NCI-H460 (cell line): Measurements from ENCODE around the gene CBX2. TPM values are rescaled to one million over a fixed set of nuclear protein-coding genes. Genes with fewer than 3 reads are reported as not detected.
A peak's percentile ranks its signal among the peaks of the same experiment; 100 is the strongest.

Experiments used
- DNase-seq: peaks from one replicate; pipeline ENCODE4 v3.0.0-alpha.2; 2016; ENCODE audit warnings: low read depth; ENCODE audit errors: extremely low read depth
- total RNA-seq: library from RNA; depleted of rRNA; stranded (reverse); fragments of >200 nt; shearing (Covaris generic); gene quantifications from 2 replicates; pipeline ENCODE4 v1.2.3, GENCODE V29; 2014

Gene CBX2
- total RNA-seq, 1 experiment from 2014 or later: 23.7 TPM

- DNase-seq: no peak
Measured at GRCh38 chr17:79785900-79786810, 8.2 kb downstream of the CBX2 start.

- no peak for DNase-seq
Measured at GRCh38 chr17:79786930-79787643, 9.1 kb downstream of the CBX2 start.

GRCh38 chr17:79788455-79788854 is 10.5 kb downstream of the CBX2 start:
- DNase-seq: no peak

- no peak for DNase-seq
Measured at GRCh38 chr17:79788989-79789942, 11.3 kb downstream of the CBX2 start.

- no peak for DNase-seq
Measured at GRCh38 chr17:79789943-79790804, 12.2 kb downstream of the CBX2 start.

GRCh38 chr17:79790805-79791734 is 13.1 kb downstream of the CBX2 start:
- no peak for DNase-seq

GRCh38 chr17:79791735-79792161 is 13.8 kb downstream of the CBX2 start:
- DNase-seq: no peak

GRCh38 chr17:79792341-79792871 is 14.5 kb downstream of the CBX2 start:
- DNase-seq: no peak

- DNase-seq: no peak
Measured at GRCh38 chr17:79792984-79793923, 15.3 kb downstream of the CBX2 start.

GRCh38 chr17:79793924-79794304 is 16.0 kb downstream of the CBX2 start:
- no peak for DNase-seq

GRCh38 chr17:79794659-79795511 is 16.9 kb downstream of the CBX2 start:
- DNase-seq: no peak

- no peak for DNase-seq
Measured at GRCh38 chr17:79795795-79796443, 18.0 kb downstream of the CBX2 start.

GRCh38 chr17:79796444-79796762 is 18.5 kb downstream of the CBX2 start:
- no peak for DNase-seq

- DNase-seq: peak; percentile 99
Measured at GRCh38 chr17:79796763-79797491, 19.0 kb downstream of the CBX2 start, which contains the start of gene CBX8. CBX8 (minus strand) TSS chr17:79797077; CDS start chr17:79796998, 79 bp downstream.
